ENCODE results near the gene CAMSAP2.

CAMSAP2 gene

GRCh38 chr1:200819726-200820125 is 81.0 kb downstream of the CAMSAP2 start:
- in situ Hi-C loops (cut with HindIII; ENCODE audit: low pct_ligation_motif_present, low pct_unique_long_range_greater_than_20kb, low sequenced_read_pairs), result no loop called here

GRCh38 chr1:200831091-200831490 is 92.4 kb downstream of the CAMSAP2 start:
- in situ Hi-C loops (cut with HindIII; ENCODE audit: low pct_ligation_motif_present, low pct_unique_long_range_greater_than_20kb, low sequenced_read_pairs), result no loop called here
- no peak for DNase-seq

More at GRCh38 chr1:200819726-200820125, 81.0 kb downstream of the CAMSAP2 start:
- no peak for DNase-seq

GRCh38 chr1:200834383-200834782 is 95.7 kb downstream of the CAMSAP2 start:
- in situ Hi-C loops (cut with HindIII; ENCODE audit: low pct_ligation_motif_present, low pct_unique_long_range_greater_than_20kb, low sequenced_read_pairs), result no loop called here
- no peak for DNase-seq

GRCh38 chr1:200836213-200836612 is 97.5 kb downstream of the CAMSAP2 start:
- in situ Hi-C loops (cut with HindIII; ENCODE audit: low pct_ligation_motif_present, low pct_unique_long_range_greater_than_20kb, low sequenced_read_pairs), result no loop called here
- no peak for DNase-seq

- in situ Hi-C loops (cut with HindIII; ENCODE audit: low pct_ligation_motif_present, low pct_unique_long_range_greater_than_20kb, low sequenced_read_pairs), result no loop called here
- peak; percentile 34 for DNase-seq
Observed at GRCh38 chr1:200837931-200838571, 99.4 kb downstream of the CAMSAP2 start.

- peak; percentile 17 for DNase-seq
- in situ Hi-C loops (cut with HindIII; ENCODE audit: low pct_ligation_motif_present, low pct_unique_long_range_greater_than_20kb, low sequenced_read_pairs), result no loop called here
Observed at GRCh38 chr1:200838676-200839445, 100.2 kb downstream of the CAMSAP2 start.

- in situ Hi-C loops (cut with HindIII; ENCODE audit: low pct_ligation_motif_present, low pct_unique_long_range_greater_than_20kb, low sequenced_read_pairs), result no loop called here
- no peak for DNase-seq
Observed at GRCh38 chr1:200845360-200845759, 106.7 kb downstream of the CAMSAP2 start.

- in situ Hi-C loops (cut with HindIII; ENCODE audit: low pct_ligation_motif_present, low pct_unique_long_range_greater_than_20kb, low sequenced_read_pairs), result no loop called here
- no peak for DNase-seq
Observed at GRCh38 chr1:200846398-200846797, 107.7 kb downstream of the CAMSAP2 start.

- in situ Hi-C loops (cut with HindIII; ENCODE audit: low pct_ligation_motif_present, low pct_unique_long_range_greater_than_20kb, low sequenced_read_pairs), result no loop called here
Observed at GRCh38 chr1:200849430-200849829, 110.7 kb downstream of the CAMSAP2 start.

GRCh38 chr1:200850554-200850953 is 111.9 kb downstream of the CAMSAP2 start:
- in situ Hi-C loops (cut with HindIII; ENCODE audit: low pct_ligation_motif_present, low pct_unique_long_range_greater_than_20kb, low sequenced_read_pairs), result no loop called here
- no peak for DNase-seq

More at GRCh38 chr1:200849430-200849829, 110.7 kb downstream of the CAMSAP2 start:
- no peak for DNase-seq

- no peak for DNase-seq
- in situ Hi-C loops (cut with HindIII; ENCODE audit: low pct_ligation_motif_present, low pct_unique_long_range_greater_than_20kb, low sequenced_read_pairs), result no loop called here
Observed at GRCh38 chr1:200856716-200857357, 118.1 kb downstream of the CAMSAP2 start.

GRCh38 chr1:200857804-200858203 is 119.1 kb downstream of the CAMSAP2 start:
- in situ Hi-C loops (cut with HindIII; ENCODE audit: low pct_ligation_motif_present, low pct_unique_long_range_greater_than_20kb, low sequenced_read_pairs), result no loop called here
- no peak for DNase-seq

GRCh38 chr1:200861937-200862647 is 123.4 kb downstream of the CAMSAP2 start:
- no peak for DNase-seq
- in situ Hi-C loops (cut with HindIII; ENCODE audit: low pct_ligation_motif_present, low pct_unique_long_range_greater_than_20kb, low sequenced_read_pairs), result no loop called here

- no peak for DNase-seq
- in situ Hi-C loops (cut with HindIII; ENCODE audit: low pct_ligation_motif_present, low pct_unique_long_range_greater_than_20kb, low sequenced_read_pairs), result no loop called here
Observed at GRCh38 chr1:200862713-200863415, 124.2 kb downstream of the CAMSAP2 start.

- in situ Hi-C loops (cut with HindIII; ENCODE audit: low pct_ligation_motif_present, low pct_unique_long_range_greater_than_20kb, low sequenced_read_pairs), result no loop called here
- DNase-seq, result no peak
Observed at GRCh38 chr1:200866116-200866515, 127.4 kb downstream of the CAMSAP2 start.

- in situ Hi-C loops (cut with HindIII; ENCODE audit: low pct_ligation_motif_present, low pct_unique_long_range_greater_than_20kb, low sequenced_read_pairs), result no loop called here
- no peak for DNase-seq
Observed at GRCh38 chr1:200866521-200866920, 127.8 kb downstream of the CAMSAP2 start.

GRCh38 chr1:200867018-200867811 is 128.5 kb downstream of the CAMSAP2 start:
- no peak for DNase-seq
- in situ Hi-C loops (cut with HindIII; ENCODE audit: low pct_ligation_motif_present, low pct_unique_long_range_greater_than_20kb, low sequenced_read_pairs), result no loop called here

- DNase-seq, result no peak
- in situ Hi-C loops (cut with HindIII; ENCODE audit: low pct_ligation_motif_present, low pct_unique_long_range_greater_than_20kb, low sequenced_read_pairs), result no loop called here
Observed at GRCh38 chr1:200869376-200869752, 130.7 kb downstream of the CAMSAP2 start.

All from ACHN (cell line).